GM23338 (cell line): Measurements from ENCODE around the gene ZNF281. TPM values are rescaled to one million over a fixed set of nuclear protein-coding genes. Genes with fewer than 3 reads are reported as not detected.

ENCODE experiments used
- ATAC-seq: fragments of 200-7000 bp; cut with Tn5 transposase; 3 replicates; pipeline ENCODE4 v1.9.1; 2020
- DNase-seq: peaks from one replicate; pipeline ENCODE4 v3.0.0-alpha.2; 2015; ENCODE audit warnings: low spot score
- H2AFZ ChIP-seq: fragments of 200-600 bp; sonication (generic); 2 replicates; pipeline ENCODE4 v1.8.0; 2016; ENCODE audit warnings: antibody characterized with exemption, mild to moderate bottlenecking, moderate library complexity
- H3F3A ChIP-seq: fragments of 200-600 bp; sonication (generic); replicated peaks from 2 replicates; pipeline ENCODE4 v1.8.0; 2017; ENCODE audit warnings: antibody characterized with exemption, mixed run types, low read depth
- H3K27ac ChIP-seq: fragments of 200-600 bp; sonication (generic); 2 replicates; pipeline ENCODE4 v1.6.1; 2016; ENCODE audit warnings: low read depth
- H3K27me3 ChIP-seq: fragments of 200-600 bp; sonication (generic); 2 replicates; pipeline ENCODE4 v1.8.0; 2016; ENCODE audit warnings: mild to moderate bottlenecking, mixed run types, moderate library complexity; ENCODE audit not compliant: insufficient read depth
- H3K36me3 ChIP-seq: fragments of 200-600 bp; sonication (generic); 2 replicates; pipeline ENCODE4 v1.8.0; 2016; ENCODE audit warnings: mild to moderate bottlenecking; ENCODE audit not compliant: insufficient read depth
- H3K4me1 ChIP-seq: fragments of 200-600 bp; sonication (generic); 2 replicates; pipeline ENCODE4 v1.8.0; 2016; ENCODE audit warnings: mild to moderate bottlenecking, moderate library complexity; ENCODE audit not compliant: insufficient read depth
- H3K4me2 ChIP-seq: fragments of 200-600 bp; sonication (generic); 2 replicates; pipeline ENCODE4 v1.7.1; 2017; ENCODE audit warnings: mixed run types
- H3K4me3 ChIP-seq: fragments of 200-600 bp; sonication (generic); 2 replicates; pipeline ENCODE4 v1.6.1; 2016; ENCODE audit warnings: mixed run types
- H3K79me2 ChIP-seq: fragments of 200-600 bp; sonication (generic); replicated peaks from 2 replicates; pipeline ENCODE4 v1.8.0; 2017; ENCODE audit warnings: mild to moderate bottlenecking; ENCODE audit not compliant: insufficient read depth
- H3K9me2 ChIP-seq: fragments of 200-600 bp; sonication (generic); 2 replicates; pipeline ENCODE4 v1.8.0; 2017; ENCODE audit not compliant: insufficient read depth
- H4K20me1 ChIP-seq: fragments of 200-600 bp; sonication (generic); replicated peaks from 2 replicates; pipeline ENCODE4 v1.8.0; 2017; ENCODE audit warnings: mild to moderate bottlenecking; ENCODE audit not compliant: insufficient read depth
- H3K27ac Mint-ChIP-seq: 2 replicates; pipeline ENCODE4 v1.8.0; 2020; ENCODE audit warnings: inconsistent platforms, mild to moderate bottlenecking, moderate library complexity, mixed read lengths
- H3K27me3 Mint-ChIP-seq: 3 replicates; pipeline ENCODE4 v1.8.0; 2022; ENCODE audit warnings: low read depth, mild to moderate bottlenecking, moderate library complexity, mixed read lengths, inconsistent platforms; ENCODE audit not compliant: insufficient read depth, poor library complexity
- H3K36me3 Mint-ChIP-seq: 3 replicates; pipeline ENCODE4 v1.8.0; 2021; ENCODE audit warnings: low read depth, mild to moderate bottlenecking, inconsistent platforms, moderate library complexity, mixed read lengths
- H3K4me1 Mint-ChIP-seq: 3 replicates; pipeline ENCODE4 v1.8.0; 2020; ENCODE audit warnings: mild to moderate bottlenecking, inconsistent platforms, mixed read lengths
- H3K4me3 Mint-ChIP-seq: 3 replicates; pipeline ENCODE4 v1.8.0; 2021; ENCODE audit warnings: moderate library complexity, mild to moderate bottlenecking, inconsistent platforms, mixed read lengths
- H3K9me3 Mint-ChIP-seq: 3 replicates; pipeline ENCODE4 v1.8.0; 2020; ENCODE audit warnings: moderate library complexity, mild to moderate bottlenecking, inconsistent platforms, mixed read lengths
- CREB1 ChIP-seq: fragments of 250-450 bp; sonication (Bioruptor Pico); IDR thresholded peaks from 2 replicates; pipeline ENCODE4 v1.5.0; 2020; ENCODE audit warnings: low read depth, mild to moderate bottlenecking, moderate library complexity
- EZH2phosphoT487 ChIP-seq: fragments of 200-600 bp; sonication (generic); IDR thresholded peaks from one replicate; pipeline ENCODE4 v1.8.1; 2018; ENCODE audit warnings: antibody characterized with exemption; ENCODE audit not compliant: unreplicated experiment
- JUNB ChIP-seq: IDR thresholded peaks from one replicate; pipeline ENCODE4 v1.6.1; 2016; ENCODE audit warnings: antibody characterized with exemption; ENCODE audit not compliant: unreplicated experiment
- ZNF114 ChIP-seq: fragments of 250-450 bp; sonication (Bioruptor Pico); IDR thresholded peaks from 2 replicates; pipeline ENCODE4 v1.5.0; 2020; ENCODE audit warnings: mild to moderate bottlenecking, moderate library complexity
- polyA plus RNA-seq: library from polyadenylated mRNA; unstranded; fragments of >200 nt; fragmentation: Nextera tagmentation; extraction: Ambion mirVana; gene quantifications from 2 replicates; pipeline ENCODE4 v1.2.1, GENCODE V29; 2016
- total RNA-seq: library from RNA; depleted of rRNA; stranded (reverse); fragments of >200 nt; shearing (Covaris generic); gene quantifications from 2 replicates; pipeline ENCODE4 v1.2.3, GENCODE V29; 2014
- TF ChIP-seq, protein P1 (sequence below): IDR thresholded peaks from 2 replicates; pipeline ENCODE4 v1.6.1; 2016; ENCODE audit warnings: antibody characterized with exemption
- TF ChIP-seq, protein P2 (sequence below): IDR thresholded peaks from one replicate; pipeline ENCODE4 v1.6.1; 2018; ENCODE audit warnings: antibody characterized with exemption; ENCODE audit not compliant: unreplicated experiment
- TF ChIP-seq, protein P3 (sequence below): fragments of 250-450 bp; sonication (Bioruptor Pico); IDR thresholded peaks from 2 replicates; pipeline ENCODE4 v1.5.0; 2020; ENCODE audit warnings: mild to moderate bottlenecking, moderate library complexity

The ZNF281 gene
- total and polyA plus RNA-seq, 2 experiments from 2014 or later = 62.1 to 79.3 TPM

DNA sequence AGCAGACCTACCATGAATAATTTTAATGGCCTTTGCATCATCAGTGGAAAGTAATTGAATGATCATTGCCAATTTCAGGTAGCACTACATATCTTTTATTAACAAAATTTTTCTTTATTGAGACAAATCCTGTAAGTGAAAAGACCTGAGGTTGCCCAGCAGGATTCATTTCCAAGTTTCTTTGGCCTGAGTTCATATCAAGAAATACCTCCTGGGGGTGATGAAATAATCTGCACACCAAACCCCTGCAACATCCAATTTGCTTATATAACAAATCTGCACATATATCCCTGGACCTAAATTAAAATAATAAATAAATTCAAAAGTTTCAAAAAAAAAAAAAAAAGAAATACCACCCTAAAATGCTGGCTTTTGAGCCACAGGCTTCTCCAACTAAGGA, 27.3 kb upstream of the ZNF281 start:
- H3K4me2 ChIP-seq = no peak overlapping the region
- no peaks in the 10 kb centered on the region for H3K27me3 ChIP-seq
- Mint-ChIP-seq H3K4me3 (no peak overlapping the region), H3K4me1 (peaks cover 17% of the 10 kb centered on the region), H3K9me3 (no peaks in the 10 kb centered on the region; the same call in 2 of the 3 replicates), H3K36me3 (peaks cover 30% of the 10 kb centered on the region), H3K27ac (no peak overlapping the region), H3K27me3 (peaks cover 6% of the 10 kb centered on the region)
- peaks cover 36% of the 10 kb centered on the region for H3K79me2 ChIP-seq
- no peak overlapping the region for H2AFZ ChIP-seq
- peaks cover 8% of the 10 kb centered on the region; the same call in 1 of the 2 replicates for H3K4me1 ChIP-seq
- peaks cover 12% of the 10 kb centered on the region for H4K20me1 ChIP-seq
- H3F3A ChIP-seq = peaks cover 13% of the 10 kb centered on the region; the same call in 1 of the 2 replicates
- TF ChIP-seq, protein P1, sequence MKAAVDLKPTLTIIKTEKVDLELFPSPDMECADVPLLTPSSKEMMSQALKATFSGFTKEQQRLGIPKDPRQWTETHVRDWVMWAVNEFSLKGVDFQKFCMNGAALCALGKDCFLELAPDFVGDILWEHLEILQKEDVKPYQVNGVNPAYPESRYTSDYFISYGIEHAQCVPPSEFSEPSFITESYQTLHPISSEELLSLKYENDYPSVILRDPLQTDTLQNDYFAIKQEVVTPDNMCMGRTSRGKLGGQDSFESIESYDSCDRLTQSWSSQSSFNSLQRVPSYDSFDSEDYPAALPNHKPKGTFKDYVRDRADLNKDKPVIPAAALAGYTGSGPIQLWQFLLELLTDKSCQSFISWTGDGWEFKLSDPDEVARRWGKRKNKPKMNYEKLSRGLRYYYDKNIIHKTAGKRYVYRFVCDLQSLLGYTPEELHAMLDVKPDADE = no peak
- TF ChIP-seq ZNF114 (CRISPR knock-in tag) (no peak), EZH2phosphoT487 (no peak), CREB1 (CRISPR knock-in tag) (no peak), JUNB (no peak)
- TF ChIP-seq, protein P2, sequence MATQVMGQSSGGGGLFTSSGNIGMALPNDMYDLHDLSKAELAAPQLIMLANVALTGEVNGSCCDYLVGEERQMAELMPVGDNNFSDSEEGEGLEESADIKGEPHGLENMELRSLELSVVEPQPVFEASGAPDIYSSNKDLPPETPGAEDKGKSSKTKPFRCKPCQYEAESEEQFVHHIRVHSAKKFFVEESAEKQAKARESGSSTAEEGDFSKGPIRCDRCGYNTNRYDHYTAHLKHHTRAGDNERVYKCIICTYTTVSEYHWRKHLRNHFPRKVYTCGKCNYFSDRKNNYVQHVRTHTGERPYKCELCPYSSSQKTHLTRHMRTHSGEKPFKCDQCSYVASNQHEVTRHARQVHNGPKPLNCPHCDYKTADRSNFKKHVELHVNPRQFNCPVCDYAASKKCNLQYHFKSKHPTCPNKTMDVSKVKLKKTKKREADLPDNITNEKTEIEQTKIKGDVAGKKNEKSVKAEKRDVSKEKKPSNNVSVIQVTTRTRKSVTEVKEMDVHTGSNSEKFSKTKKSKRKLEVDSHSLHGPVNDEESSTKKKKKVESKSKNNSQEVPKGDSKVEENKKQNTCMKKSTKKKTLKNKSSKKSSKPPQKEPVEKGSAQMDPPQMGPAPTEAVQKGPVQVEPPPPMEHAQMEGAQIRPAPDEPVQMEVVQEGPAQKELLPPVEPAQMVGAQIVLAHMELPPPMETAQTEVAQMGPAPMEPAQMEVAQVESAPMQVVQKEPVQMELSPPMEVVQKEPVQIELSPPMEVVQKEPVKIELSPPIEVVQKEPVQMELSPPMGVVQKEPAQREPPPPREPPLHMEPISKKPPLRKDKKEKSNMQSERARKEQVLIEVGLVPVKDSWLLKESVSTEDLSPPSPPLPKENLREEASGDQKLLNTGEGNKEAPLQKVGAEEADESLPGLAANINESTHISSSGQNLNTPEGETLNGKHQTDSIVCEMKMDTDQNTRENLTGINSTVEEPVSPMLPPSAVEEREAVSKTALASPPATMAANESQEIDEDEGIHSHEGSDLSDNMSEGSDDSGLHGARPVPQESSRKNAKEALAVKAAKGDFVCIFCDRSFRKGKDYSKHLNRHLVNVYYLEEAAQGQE = no peak
- TF ChIP-seq, protein P3, sequence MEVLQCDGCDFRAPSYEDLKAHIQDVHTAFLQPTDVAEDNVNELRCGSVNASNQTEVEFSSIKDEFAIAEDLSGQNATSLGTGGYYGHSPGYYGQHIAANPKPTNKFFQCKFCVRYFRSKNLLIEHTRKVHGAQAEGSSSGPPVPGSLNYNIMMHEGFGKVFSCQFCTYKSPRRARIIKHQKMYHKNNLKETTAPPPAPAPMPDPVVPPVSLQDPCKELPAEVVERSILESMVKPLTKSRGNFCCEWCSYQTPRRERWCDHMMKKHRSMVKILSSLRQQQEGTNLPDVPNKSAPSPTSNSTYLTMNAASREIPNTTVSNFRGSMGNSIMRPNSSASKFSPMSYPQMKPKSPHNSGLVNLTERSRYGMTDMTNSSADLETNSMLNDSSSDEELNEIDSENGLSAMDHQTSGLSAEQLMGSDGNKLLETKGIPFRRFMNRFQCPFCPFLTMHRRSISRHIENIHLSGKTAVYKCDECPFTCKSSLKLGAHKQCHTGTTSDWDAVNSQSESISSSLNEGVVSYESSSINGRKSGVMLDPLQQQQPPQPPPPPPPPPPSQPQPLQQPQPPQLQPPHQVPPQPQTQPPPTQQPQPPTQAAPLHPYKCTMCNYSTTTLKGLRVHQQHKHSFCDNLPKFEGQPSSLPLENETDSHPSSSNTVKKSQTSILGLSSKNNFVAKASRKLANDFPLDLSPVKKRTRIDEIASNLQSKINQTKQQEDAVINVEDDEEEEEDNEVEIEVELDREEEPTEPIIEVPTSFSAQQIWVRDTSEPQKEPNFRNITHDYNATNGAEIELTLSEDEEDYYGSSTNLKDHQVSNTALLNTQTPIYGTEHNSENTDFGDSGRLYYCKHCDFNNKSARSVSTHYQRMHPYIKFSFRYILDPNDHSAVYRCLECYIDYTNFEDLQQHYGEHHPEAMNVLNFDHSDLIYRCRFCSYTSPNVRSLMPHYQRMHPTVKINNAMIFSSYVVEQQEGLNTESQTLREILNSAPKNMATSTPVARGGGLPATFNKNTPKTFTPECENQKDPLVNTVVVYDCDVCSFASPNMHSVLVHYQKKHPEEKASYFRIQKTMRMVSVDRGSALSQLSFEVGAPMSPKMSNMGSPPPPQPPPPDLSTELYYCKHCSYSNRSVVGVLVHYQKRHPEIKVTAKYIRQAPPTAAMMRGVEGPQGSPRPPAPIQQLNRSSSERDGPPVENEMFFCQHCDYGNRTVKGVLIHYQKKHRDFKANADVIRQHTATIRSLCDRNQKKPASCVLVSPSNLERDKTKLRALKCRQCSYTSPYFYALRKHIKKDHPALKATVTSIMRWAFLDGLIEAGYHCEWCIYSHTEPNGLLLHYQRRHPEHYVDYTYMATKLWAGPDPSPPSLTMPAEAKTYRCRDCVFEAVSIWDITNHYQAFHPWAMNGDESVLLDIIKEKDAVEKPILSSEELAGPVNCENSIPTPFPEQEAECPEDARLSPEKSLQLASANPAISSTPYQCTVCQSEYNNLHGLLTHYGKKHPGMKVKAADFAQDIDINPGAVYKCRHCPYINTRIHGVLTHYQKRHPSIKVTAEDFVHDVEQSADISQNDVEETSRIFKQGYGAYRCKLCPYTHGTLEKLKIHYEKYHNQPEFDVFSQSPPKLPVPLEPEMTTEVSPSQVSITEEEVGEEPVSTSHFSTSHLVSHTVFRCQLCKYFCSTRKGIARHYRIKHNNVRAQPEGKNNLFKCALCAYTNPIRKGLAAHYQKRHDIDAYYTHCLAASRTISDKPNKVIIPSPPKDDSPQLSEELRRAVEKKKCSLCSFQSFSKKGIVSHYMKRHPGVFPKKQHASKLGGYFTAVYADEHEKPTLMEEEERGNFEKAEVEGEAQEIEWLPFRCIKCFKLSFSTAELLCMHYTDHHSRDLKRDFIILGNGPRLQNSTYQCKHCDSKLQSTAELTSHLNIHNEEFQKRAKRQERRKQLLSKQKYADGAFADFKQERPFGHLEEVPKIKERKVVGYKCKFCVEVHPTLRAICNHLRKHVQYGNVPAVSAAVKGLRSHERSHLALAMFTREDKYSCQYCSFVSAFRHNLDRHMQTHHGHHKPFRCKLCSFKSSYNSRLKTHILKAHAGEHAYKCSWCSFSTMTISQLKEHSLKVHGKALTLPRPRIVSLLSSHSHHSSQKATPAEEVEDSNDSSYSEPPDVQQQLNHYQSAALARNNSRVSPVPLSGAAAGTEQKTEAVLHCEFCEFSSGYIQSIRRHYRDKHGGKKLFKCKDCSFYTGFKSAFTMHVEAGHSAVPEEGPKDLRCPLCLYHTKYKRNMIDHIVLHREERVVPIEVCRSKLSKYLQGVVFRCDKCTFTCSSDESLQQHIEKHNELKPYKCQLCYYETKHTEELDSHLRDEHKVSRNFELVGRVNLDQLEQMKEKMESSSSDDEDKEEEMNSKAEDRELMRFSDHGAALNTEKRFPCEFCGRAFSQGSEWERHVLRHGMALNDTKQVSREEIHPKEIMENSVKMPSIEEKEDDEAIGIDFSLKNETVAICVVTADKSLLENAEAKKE (CRISPR knock-in tag) = no peak
- H3K27ac ChIP-seq = no peak overlapping the region
- ATAC-seq (no peak), DNase-seq (no peak)
- no peaks in the 10 kb centered on the region for H3K9me2 ChIP-seq
- no peak overlapping the region for H3K4me3 ChIP-seq
- 0 out of 2 replicates have a peak, but pooled peaks cover 9% of the 10 kb centered on the region for H3K36me3 ChIP-seq
